Liver (tissue), 9 donors: ENCODE measurements around the gene SLC25A41. TPM values are rescaled to one million over a fixed set of nuclear protein-coding genes. Genes with fewer than 3 reads are reported as not detected.
A peak's percentile ranks its signal among the peaks of the same experiment; 100 is the strongest.

Source experiments
- DNase-seq: peaks from one replicate; pipeline ENCODE4 v3.0.0-alpha.2; 2017; ENCODE audit warnings: low spot score
- H3K27ac ChIP-seq, 2 donors: one replicate each; pipeline ENCODE4 v1.7.0; 2013; ENCODE audit warnings: inconsistent platforms in 2 of 2, low read length in 2 of 2, control low read depth in 1 of 2, low read depth in 1 of 2, mild to moderate bottlenecking in 1 of 2
- H3K27me3 ChIP-seq, 4 donors: one replicate each; pipeline versions ENCODE4 v1.6.1 to v1.7.0; 2013; ENCODE audit warnings: low read length in 3 of 4, inconsistent platforms in 1 of 4, mild to moderate bottlenecking in 1 of 4, moderate library complexity in 1 of 4; ENCODE audit not compliant: control insufficient read depth in 4 of 4, insufficient read depth in 4 of 4
- H3K36me3 ChIP-seq, 4 donors: one replicate each; pipeline versions ENCODE4 v1.6.1 to v1.7.0; 2013; ENCODE audit warnings: low read length in 3 of 4, mild to moderate bottlenecking in 3 of 4, low read depth in 1 of 4, moderate library complexity in 1 of 4; ENCODE audit not compliant: control insufficient read depth in 4 of 4, insufficient read depth in 3 of 4
- H3K4me1 ChIP-seq, 4 donors: one replicate each; pipeline versions ENCODE4 v1.6.1 to v1.7.0; 2013; ENCODE audit warnings: low read length in 3 of 4, mild to moderate bottlenecking in 3 of 4, moderate library complexity in 1 of 4; ENCODE audit not compliant: control insufficient read depth in 4 of 4, insufficient read depth in 4 of 4
- H3K4me3 ChIP-seq, 3 donors: one replicate each; pipeline versions ENCODE4 v1.6.1 to v1.7.0; 2013; ENCODE audit warnings: low read length in 3 of 3, control low read depth in 1 of 3, low read depth in 1 of 3, mild to moderate bottlenecking in 1 of 3
- H3K9ac ChIP-seq, 2 donors: one replicate each; pipeline ENCODE4 v1.7.0; 2013; ENCODE audit warnings: low read length in 2 of 2, mild to moderate bottlenecking in 2 of 2, moderate library complexity in 2 of 2, control low read depth in 1 of 2, low read depth in 1 of 2
- H3K9me3 ChIP-seq, 4 donors: one replicate each; pipeline versions ENCODE4 v1.6.1 to v1.7.0; 2013; ENCODE audit warnings: low read length in 3 of 4; ENCODE audit not compliant: control insufficient read depth in 4 of 4
- CTCF ChIP-seq: fragments of 150-350 bp; IDR thresholded peaks from 2 replicates; pipeline ENCODE4 v1.5.1; 2017; ENCODE audit warnings: improper control_type of control experiment, low read depth, low read length; ENCODE audit not compliant: missing input control
- EGR1 ChIP-seq, 2 donors: IDR thresholded peaks; 2 replicates each; pipeline ENCODE4 v1.6.1; 2016 to 2018; ENCODE audit warnings: antibody characterized with exemption in 2 of 2, low read depth in 2 of 2
- FOXA1 ChIP-seq: IDR thresholded peaks from 2 replicates; pipeline ENCODE4 v1.6.1; 2016; ENCODE audit warnings: antibody characterized with exemption
- FOXA2 ChIP-seq: IDR thresholded peaks from 2 replicates; pipeline ENCODE4 v1.6.1; 2016; ENCODE audit warnings: antibody characterized with exemption
- GABPA ChIP-seq, 2 donors: IDR thresholded peaks in 1 of 2; conservative IDR thresholded peaks in 1 of 2; 2 replicates each; pipeline ENCODE4 v1.6.1; 2016; ENCODE audit warnings: antibody characterized with exemption in 2 of 2, mild to moderate bottlenecking in 1 of 2, moderate library complexity in 1 of 2
- HNF4A ChIP-seq, 2 donors: conservative IDR thresholded peaks; 2 replicates each; pipeline ENCODE4 v1.6.1; 2016; ENCODE audit warnings: antibody characterized with exemption in 2 of 2, mild to moderate bottlenecking in 2 of 2
- HNF4G ChIP-seq: IDR thresholded peaks from 2 replicates; pipeline ENCODE4 v1.6.1; 2016; ENCODE audit warnings: antibody characterized with exemption
- JUND ChIP-seq, 2 donors: IDR thresholded peaks; 2 replicates each; pipeline ENCODE4 v1.6.1; 2016; ENCODE audit warnings: antibody characterized with exemption in 2 of 2
- NR2F2 ChIP-seq: IDR thresholded peaks from 2 replicates; pipeline ENCODE4 v1.6.1; 2016; ENCODE audit warnings: antibody characterized with exemption
- RAD21 ChIP-seq, 2 donors: IDR thresholded peaks; 2 replicates each; pipeline ENCODE4 v1.6.1; 2016; ENCODE audit warnings: antibody characterized with exemption in 2 of 2, mild to moderate bottlenecking in 2 of 2
- RXRA ChIP-seq, 2 donors: IDR thresholded peaks; 2 replicates each; pipeline ENCODE4 v1.6.1; 2017 to 2018; ENCODE audit warnings: antibody characterized with exemption in 2 of 2, mild to moderate bottlenecking in 1 of 2
- SP1 ChIP-seq: IDR thresholded peaks from 2 replicates; pipeline ENCODE4 v1.6.1; 2018; ENCODE audit warnings: antibody characterized with exemption, mild to moderate bottlenecking
- TAF1 ChIP-seq: conservative IDR thresholded peaks from 2 replicates; pipeline ENCODE4 v1.6.1; 2016; ENCODE audit warnings: antibody characterized with exemption, mild to moderate bottlenecking
- YY1 ChIP-seq: IDR thresholded peaks from 2 replicates; pipeline ENCODE4 v1.6.1; 2016; ENCODE audit warnings: antibody characterized with exemption, mild to moderate bottlenecking
- WGBS: extraction: QIAGEN DNeasy Blood & Tissue Kit; methylation state at CpG from one replicate; pipeline ENCODE4 v1.1.7; 2013; 5-methylcytosine and 5-hydroxymethylcytosine counted together
- polyA plus RNA-seq, 2 donors: library from polyadenylated mRNA; stranded (reverse) in 1 of 2; unstranded in 1 of 2; fragments of 200-250 nt in 1 of 2; fragments of >200 nt in 1 of 2; fragmentation: Nextera tagmentation in 1 of 2; extraction: Ambion mirVana in 1 of 2; gene quantifications; one replicate each; pipeline versions ENCODE4 v1.2.1 to v1.2.3, GENCODE V29; 2013 to 2015
- total RNA-seq, 2 donors: library from RNA; depleted of rRNA; stranded (reverse); fragments of >200 nt; gene quantifications; one replicate each; pipeline ENCODE4 v1.2.3, GENCODE V29; 2014
- TF ChIP-seq, protein P1 (sequence below): IDR thresholded peaks from 2 replicates; pipeline ENCODE4 v1.6.1; 2016; ENCODE audit warnings: antibody characterized with exemption
- TF ChIP-seq, protein P2 (sequence below): IDR thresholded peaks from 2 replicates; pipeline ENCODE4 v1.6.1; 2016; ENCODE audit warnings: antibody characterized with exemption, mild to moderate bottlenecking
- TF ChIP-seq, protein P3 (sequence below): IDR thresholded peaks from 2 replicates; pipeline ENCODE4 v1.6.1; 2016; ENCODE audit warnings: antibody characterized with exemption
- TF ChIP-seq, protein P4 (sequence below): IDR thresholded peaks from 2 replicates; pipeline ENCODE4 v1.6.1; 2016; ENCODE audit warnings: antibody characterized with exemption
- donor health status: healthy.
- donor health status: healthy.
- donor health status: healthy.
- donor health status: healthy.
- donor health status: healthy.

The SLC25A41 gene
- total and polyA plus RNA-seq, 4 donors = 0.14 to 0.16 TPM; not detected in 2

DNA sequence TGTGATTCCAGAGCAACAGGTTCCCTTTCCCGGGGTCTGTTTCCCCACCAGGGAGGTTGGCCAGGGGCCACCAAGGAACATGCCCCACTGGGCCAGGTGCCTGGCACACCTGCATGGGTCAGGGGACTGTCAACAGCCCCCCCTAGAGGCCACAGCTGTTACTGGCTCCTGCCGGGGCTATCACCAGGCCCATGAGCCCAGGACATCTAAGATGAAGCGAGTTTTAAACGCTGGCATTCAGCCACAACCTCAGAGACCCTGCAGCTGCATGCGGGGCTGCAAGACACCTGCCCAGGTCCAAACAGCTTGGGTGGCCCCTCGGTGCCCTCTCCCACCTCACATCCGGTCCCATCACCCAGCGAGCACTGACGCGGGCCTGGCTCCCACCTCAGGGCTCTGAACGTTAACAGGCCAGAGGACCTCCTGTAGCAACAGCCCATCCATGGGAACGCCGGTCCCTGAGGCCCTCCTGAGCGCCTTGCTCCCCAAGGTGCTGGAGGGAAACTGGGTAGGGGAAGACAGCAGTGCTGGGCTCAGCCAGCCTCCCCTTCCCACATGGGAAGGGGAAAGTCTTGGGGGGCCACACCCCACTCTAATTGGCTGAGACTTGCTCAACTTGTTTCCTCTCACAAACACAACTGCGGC lies 21.0 kb downstream of the SLC25A41 start:
- Histone ChIP-seq H3K27me3 (no peaks in the 10 kb centered on the region), H3K27ac (no peak overlapping the region), H3K4me1 (no peaks in the 10 kb centered on the region), H3K9me3 (no peaks in the 10 kb centered on the region), H3K4me3 (no peak overlapping the region), H3K36me3 (peaks cover 12 to 34% (median 19%) of the 10 kb centered on the region in 4 donors), H3K9ac (no peak overlapping the region)
- TF ChIP-seq TAF1 (no peak), CTCF (peak; percentile 45), RAD21 (IDR thresholded peaks at IDR 0.05) (peak; percentile 27 to 63), FOXA1 (no peak)
- TF ChIP-seq, protein P1, sequence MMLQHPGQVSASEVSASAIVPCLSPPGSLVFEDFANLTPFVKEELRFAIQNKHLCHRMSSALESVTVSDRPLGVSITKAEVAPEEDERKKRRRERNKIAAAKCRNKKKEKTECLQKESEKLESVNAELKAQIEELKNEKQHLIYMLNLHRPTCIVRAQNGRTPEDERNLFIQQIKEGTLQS = no peak
- TF ChIP-seq, protein P2, sequence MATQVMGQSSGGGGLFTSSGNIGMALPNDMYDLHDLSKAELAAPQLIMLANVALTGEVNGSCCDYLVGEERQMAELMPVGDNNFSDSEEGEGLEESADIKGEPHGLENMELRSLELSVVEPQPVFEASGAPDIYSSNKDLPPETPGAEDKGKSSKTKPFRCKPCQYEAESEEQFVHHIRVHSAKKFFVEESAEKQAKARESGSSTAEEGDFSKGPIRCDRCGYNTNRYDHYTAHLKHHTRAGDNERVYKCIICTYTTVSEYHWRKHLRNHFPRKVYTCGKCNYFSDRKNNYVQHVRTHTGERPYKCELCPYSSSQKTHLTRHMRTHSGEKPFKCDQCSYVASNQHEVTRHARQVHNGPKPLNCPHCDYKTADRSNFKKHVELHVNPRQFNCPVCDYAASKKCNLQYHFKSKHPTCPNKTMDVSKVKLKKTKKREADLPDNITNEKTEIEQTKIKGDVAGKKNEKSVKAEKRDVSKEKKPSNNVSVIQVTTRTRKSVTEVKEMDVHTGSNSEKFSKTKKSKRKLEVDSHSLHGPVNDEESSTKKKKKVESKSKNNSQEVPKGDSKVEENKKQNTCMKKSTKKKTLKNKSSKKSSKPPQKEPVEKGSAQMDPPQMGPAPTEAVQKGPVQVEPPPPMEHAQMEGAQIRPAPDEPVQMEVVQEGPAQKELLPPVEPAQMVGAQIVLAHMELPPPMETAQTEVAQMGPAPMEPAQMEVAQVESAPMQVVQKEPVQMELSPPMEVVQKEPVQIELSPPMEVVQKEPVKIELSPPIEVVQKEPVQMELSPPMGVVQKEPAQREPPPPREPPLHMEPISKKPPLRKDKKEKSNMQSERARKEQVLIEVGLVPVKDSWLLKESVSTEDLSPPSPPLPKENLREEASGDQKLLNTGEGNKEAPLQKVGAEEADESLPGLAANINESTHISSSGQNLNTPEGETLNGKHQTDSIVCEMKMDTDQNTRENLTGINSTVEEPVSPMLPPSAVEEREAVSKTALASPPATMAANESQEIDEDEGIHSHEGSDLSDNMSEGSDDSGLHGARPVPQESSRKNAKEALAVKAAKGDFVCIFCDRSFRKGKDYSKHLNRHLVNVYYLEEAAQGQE = no peak
- WGBS = 55% methylated on average over 15 of the region's 15 CpGs
- DNase-seq = peak; percentile 56

DNA sequence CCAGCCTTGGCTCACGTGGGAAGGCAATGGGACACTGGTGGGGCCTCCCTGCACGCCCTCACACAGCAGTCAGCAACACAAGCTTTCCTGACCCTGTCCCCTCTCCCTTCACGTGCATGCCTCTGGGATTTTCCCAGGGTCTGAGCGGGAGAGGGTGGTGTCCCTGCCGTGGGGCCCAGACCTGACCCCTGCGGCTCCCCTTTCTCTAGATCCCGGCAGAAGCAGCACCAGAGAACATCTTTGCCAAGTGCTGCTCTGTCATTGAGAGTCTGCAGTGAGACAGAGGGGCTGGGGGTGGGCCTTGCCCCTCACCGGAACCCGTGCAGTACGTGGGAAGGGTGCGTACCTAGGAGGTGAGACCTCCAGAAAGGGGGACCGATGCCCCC lies 21.5 kb downstream of the SLC25A41 start:
- Histone ChIP-seq H3K4me1 (no peaks in the 10 kb centered on the region), H3K36me3 (peaks cover 9 to 29% (median 15%) of the 10 kb centered on the region in 4 donors), H3K9ac (no peak overlapping the region), H3K4me3 (no peak overlapping the region), H3K27ac (no peak overlapping the region), H3K27me3 (no peaks in the 10 kb centered on the region), H3K9me3 (no peaks in the 10 kb centered on the region)
- WGBS = 75% methylated on average over 12 of the region's 12 CpGs
- no peak for DNase-seq
- TF ChIP-seq EGR1 (IDR thresholded peaks at IDR 0.05; ENCODE audit: low read depth in 2 of 2) (no peak), FOXA1 (no peak), RAD21 (IDR thresholded peaks at IDR 0.05) (no peak), RXRA (IDR thresholded peaks at IDR 0.05) (no peak), FOXA2 (no peak), NR2F2 (no peak), GABPA (IDR thresholded peaks at IDR 0.05 in 1 of 2, conservative IDR thresholded peaks at IDR 0.05 in 1 of 2) (no peak), SP1 (no peak), HNF4A (conservative IDR thresholded peaks at IDR 0.05) (no peak), TAF1 (no peak), HNF4G (no peak), CTCF (no peak), YY1 (no peak), JUND (IDR thresholded peaks at IDR 0.05) (no peak)
- TF ChIP-seq, protein P1 = no peak
- TF ChIP-seq, protein P3, sequence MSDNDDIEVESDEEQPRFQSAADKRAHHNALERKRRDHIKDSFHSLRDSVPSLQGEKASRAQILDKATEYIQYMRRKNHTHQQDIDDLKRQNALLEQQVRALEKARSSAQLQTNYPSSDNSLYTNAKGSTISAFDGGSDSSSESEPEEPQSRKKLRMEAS = no peak
- TF ChIP-seq, protein P4, sequence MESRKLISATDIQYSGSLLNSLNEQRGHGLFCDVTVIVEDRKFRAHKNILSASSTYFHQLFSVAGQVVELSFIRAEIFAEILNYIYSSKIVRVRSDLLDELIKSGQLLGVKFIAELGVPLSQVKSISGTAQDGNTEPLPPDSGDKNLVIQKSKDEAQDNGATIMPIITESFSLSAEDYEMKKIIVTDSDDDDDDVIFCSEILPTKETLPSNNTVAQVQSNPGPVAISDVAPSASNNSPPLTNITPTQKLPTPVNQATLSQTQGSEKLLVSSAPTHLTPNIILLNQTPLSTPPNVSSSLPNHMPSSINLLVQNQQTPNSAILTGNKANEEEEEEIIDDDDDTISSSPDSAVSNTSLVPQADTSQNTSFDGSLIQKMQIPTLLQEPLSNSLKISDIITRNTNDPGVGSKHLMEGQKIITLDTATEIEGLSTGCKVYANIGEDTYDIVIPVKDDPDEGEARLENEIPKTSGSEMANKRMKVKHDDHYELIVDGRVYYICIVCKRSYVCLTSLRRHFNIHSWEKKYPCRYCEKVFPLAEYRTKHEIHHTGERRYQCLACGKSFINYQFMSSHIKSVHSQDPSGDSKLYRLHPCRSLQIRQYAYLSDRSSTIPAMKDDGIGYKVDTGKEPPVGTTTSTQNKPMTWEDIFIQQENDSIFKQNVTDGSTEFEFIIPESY = no peak
